ENCODE results near the gene AGFG2. TPM values are rescaled to one million over a fixed set of nuclear protein-coding genes. Genes with fewer than 3 reads are reported as not detected.

The AGFG2 gene
- total RNA-seq = 22.9 TPM
- long read RNA-seq, full-length matches to known transcripts = 19 of 47 reads
- long read RNA-seq, partial matches to known transcripts = 17 of 47 reads
- long read RNA-seq, other reads (novel, unspliced or antisense) = 11 of 47 reads

- peak within 1 kb of the TSS; percentile 77 for H3K27ac ChIP-seq
- ATAC-seq = peak; percentile 99 to 100
- no peak for TF ChIP-seq CTCF (IDR thresholded peaks at IDR 0.05)
- H3K36me3 ChIP-seq = no peaks in the 10 kb centered on the region
- intact Hi-C loops (cut with DNase I) = no loop called here
- H3K4me1 ChIP-seq = peaks cover 17% of the 10 kb centered on the region
- no peaks in the 10 kb centered on the region for H3K27me3 ChIP-seq (ENCODE audit: low read depth)
- peak; percentile 100 for DNase-seq
- no peaks in the 10 kb centered on the region for H3K9me3 ChIP-seq
- peak within 1 kb of the TSS; percentile 87 for H3K4me3 ChIP-seq
These were observed at the start of gene AGFG2 for GRCh38 chr7:100538654-100539435. TSS of gene AGFG2 (plus strand) at chr7:100539203. CDS start at chr7:100539347, 144 bp downstream.

- no peaks in the 10 kb centered on the region for H3K36me3 ChIP-seq
- no peak for DNase-seq
- peaks cover 14% of the 10 kb centered on the region for H3K4me1 ChIP-seq
- TF ChIP-seq CTCF (IDR thresholded peaks at IDR 0.05) = no peak
- H3K4me3 ChIP-seq = no peak overlapping the region
- no peak overlapping the region for H3K27ac ChIP-seq
- peaks cover 7% of the 10 kb centered on the region for H3K27me3 ChIP-seq (ENCODE audit: low read depth)
- no peaks in the 10 kb centered on the region for H3K9me3 ChIP-seq
- intact Hi-C loops (cut with DNase I) = no loop called here
- no peak for ATAC-seq
These were observed 49.2 kb upstream of the AGFG2 start for GRCh38 chr7:100489824-100490223.

- Histone ChIP-seq H3K27ac (no peak overlapping the region), H3K4me1 (peaks cover 14% of the 10 kb centered on the region), H3K9me3 (no peaks in the 10 kb centered on the region), H3K27me3 (ENCODE audit: low read depth) (peaks cover 7% of the 10 kb centered on the region), H3K4me3 (no peak overlapping the region), H3K36me3 (no peaks in the 10 kb centered on the region)
- no peak for TF ChIP-seq CTCF (IDR thresholded peaks at IDR 0.05)
- DNase-seq (no peak), ATAC-seq (no peak)
- intact Hi-C loops (cut with DNase I) = no loop called here
These were observed 48.4 kb upstream of the AGFG2 start for GRCh38 chr7:100490483-100491191.

- DNase-seq (no peak), ATAC-seq (no peak)
- intact Hi-C loops (cut with DNase I) = no loop called here
- Histone ChIP-seq H3K9me3 (no peaks in the 10 kb centered on the region), H3K4me1 (peaks cover 14% of the 10 kb centered on the region), H3K4me3 (no peak overlapping the region), H3K27ac (no peak overlapping the region), H3K36me3 (no peaks in the 10 kb centered on the region), H3K27me3 (ENCODE audit: low read depth) (peaks cover 7% of the 10 kb centered on the region)
- no peak for TF ChIP-seq CTCF (IDR thresholded peaks at IDR 0.05)
These were observed 47.8 kb upstream of the AGFG2 start for GRCh38 chr7:100491192-100491578.

- no peak for DNase-seq
- no peak for ATAC-seq
- H3K27ac ChIP-seq = no peak overlapping the region
- H3K4me3 ChIP-seq = peak overlapping the region; percentile 49
- H3K27me3 ChIP-seq (ENCODE audit: low read depth) = peaks cover 7% of the 10 kb centered on the region
- no peaks in the 10 kb centered on the region for H3K9me3 ChIP-seq
- peaks cover 14% of the 10 kb centered on the region for H3K4me1 ChIP-seq
- intact Hi-C loops (cut with DNase I) = no loop called here
- no peak for TF ChIP-seq CTCF (IDR thresholded peaks at IDR 0.05)
- H3K36me3 ChIP-seq = no peaks in the 10 kb centered on the region
These were observed 46.1 kb upstream of the AGFG2 start for GRCh38 chr7:100492738-100493475.
